ENCODE results near the gene EID1. TPM values are rescaled to one million over a fixed set of nuclear protein-coding genes. Genes with fewer than 3 reads are reported as not detected.

Gene EID1
- total and polyA plus RNA-seq, 9 of the 15 experiments (the other 6 are each of a cell fraction or from before 2014, with no cell fraction given), result 46.5 to 211 (median 143) TPM

DNA sequence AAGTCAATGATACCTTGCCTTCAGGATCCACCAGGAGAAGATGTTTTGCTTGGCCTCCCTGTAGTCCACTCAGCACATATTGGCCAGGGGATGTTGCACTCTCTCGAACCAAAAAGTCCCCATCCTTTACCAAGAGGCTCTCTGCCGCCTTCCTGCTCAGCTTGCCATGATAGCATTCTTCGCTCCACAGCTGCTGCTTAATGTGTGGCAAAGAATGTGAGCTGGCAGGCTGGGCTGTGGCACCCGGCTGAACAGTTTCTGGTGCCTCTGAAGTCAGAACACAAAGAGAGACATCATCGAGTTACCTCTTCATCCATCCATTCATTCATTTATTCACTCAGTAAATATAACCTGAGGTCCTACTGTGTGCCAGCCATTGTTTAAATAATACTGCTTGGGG is 43.2 kb upstream of the EID1 start:
- POLR2A ChIA-PET, result no interaction called here
- no peak for DNase-seq (ENCODE audit: extremely low read depth in 1 of 4, low spot score in 3 of 4)
- no peak overlapping the region for H2AFZ ChIP-seq (ENCODE audit: low read depth, low read length)
- peaks cover 3% of the 10 kb centered on the region; the same call in 1 of the 2 replicates for H3K9me3 ChIP-seq (replicated peaks; ENCODE audit: control insufficient read depth, insufficient read depth, low read depth, low read length)
- no TSS peak for BruUV-seq (replicated peaks)
- WGBS (ENCODE audit: insufficient coverage, low coverage, missing lambda C conversion rate), result 16% methylated on average over 5 of the region's 5 CpGs
- no peaks in the 10 kb centered on the region for H4K20me1 ChIP-seq (replicated peaks; ENCODE audit: control insufficient read depth, insufficient read depth, low read length)
- CTCF ChIA-PET (ENCODE audit: low intra/inter-chr PET ratio), result no interaction called here
- FAIRE-seq, result no peak
- no peaks in the 10 kb centered on the region for H3K27me3 ChIP-seq (ENCODE audit: control insufficient read depth in 2 of 2, insufficient read depth in 2 of 2, low read length in 2 of 2)
- H3K4me2 ChIP-seq (ENCODE audit: insufficient read depth, low read length), result no peak overlapping the region
- no peak overlapping the region for H3K9ac ChIP-seq (ENCODE audit: insufficient read depth in 1 of 2, low read depth in 2 of 2, low read length in 2 of 2)
- in situ Hi-C loops (cut with MboI) (no loop called here), intact Hi-C loops (cut with micrococcal nuclease) (no loop called here)
- H3K4me3 ChIP-seq, result no peak overlapping the region
- H3K36me3 ChIP-seq (ENCODE audit: control insufficient read depth, insufficient read depth, low read length), result no peaks in the 10 kb centered on the region
- no peak for ATAC-seq
- TF ChIP-seq, protein P1, sequence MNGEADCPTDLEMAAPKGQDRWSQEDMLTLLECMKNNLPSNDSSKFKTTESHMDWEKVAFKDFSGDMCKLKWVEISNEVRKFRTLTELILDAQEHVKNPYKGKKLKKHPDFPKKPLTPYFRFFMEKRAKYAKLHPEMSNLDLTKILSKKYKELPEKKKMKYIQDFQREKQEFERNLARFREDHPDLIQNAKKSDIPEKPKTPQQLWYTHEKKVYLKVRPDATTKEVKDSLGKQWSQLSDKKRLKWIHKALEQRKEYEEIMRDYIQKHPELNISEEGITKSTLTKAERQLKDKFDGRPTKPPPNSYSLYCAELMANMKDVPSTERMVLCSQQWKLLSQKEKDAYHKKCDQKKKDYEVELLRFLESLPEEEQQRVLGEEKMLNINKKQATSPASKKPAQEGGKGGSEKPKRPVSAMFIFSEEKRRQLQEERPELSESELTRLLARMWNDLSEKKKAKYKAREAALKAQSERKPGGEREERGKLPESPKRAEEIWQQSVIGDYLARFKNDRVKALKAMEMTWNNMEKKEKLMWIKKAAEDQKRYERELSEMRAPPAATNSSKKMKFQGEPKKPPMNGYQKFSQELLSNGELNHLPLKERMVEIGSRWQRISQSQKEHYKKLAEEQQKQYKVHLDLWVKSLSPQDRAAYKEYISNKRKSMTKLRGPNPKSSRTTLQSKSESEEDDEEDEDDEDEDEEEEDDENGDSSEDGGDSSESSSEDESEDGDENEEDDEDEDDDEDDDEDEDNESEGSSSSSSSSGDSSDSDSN (IDR thresholded peaks at IDR 0.05; ENCODE audit: borderline replicate concordance in 1 of 2, low read depth in 2 of 2, low read length in 2 of 2), result no peak
- TF ChIP-seq ATF7 (IDR thresholded peaks at IDR 0.05) (no peak), NFE2 (IDR thresholded peaks at IDR 0.05; ENCODE audit: low read depth) (no peak), DDX20 (tag; IDR thresholded peaks at IDR 0.05; ENCODE audit: low read depth) (no peak), MCM2 (IDR thresholded peaks at IDR 0.05; ENCODE audit: low read depth) (no peak)
- H3K79me2 ChIP-seq (ENCODE audit: control insufficient read depth, insufficient read depth, low read length), result no peaks in the 10 kb centered on the region
- no peaks in the 10 kb centered on the region for H3K4me1 ChIP-seq (replicated peaks in 1 of 2; ENCODE audit: control insufficient read depth in 2 of 2, insufficient read depth in 2 of 2, low read length in 2 of 2)
- H3K27ac ChIP-seq (ENCODE audit: extremely low read depth, low read depth, low read length), result no peak overlapping the region
- no peaks in the 10 kb centered on the region for H3K9me1 ChIP-seq (ENCODE audit: control insufficient read depth, insufficient read depth, low read length)
